ENCODE measurements around the gene NWD2.

- no peak for TF ChIP-seq EP300 (IDR thresholded peaks at IDR 0.05)
- no peak for TF ChIP-seq CTCF (IDR thresholded peaks at IDR 0.05)
These were observed 225.7 kb downstream of the NWD2 start for GRCh38 chr4:37470245-37470644.
